NB4 (cell line): ENCODE data around the gene INPP5A.

ENCODE experiments used
- DNase-seq: peaks from one replicate; pipeline ENCODE4 v3.0.0; 2010; ENCODE audit warnings: low read depth
- H3K4me3 ChIP-seq: one replicate; pipeline ENCODE4 v1.5.1; 2011; ENCODE audit warnings: mild to moderate bottlenecking, low read depth, low read length, moderate library complexity
- CTCF ChIP-seq: IDR thresholded peaks from one replicate; pipeline ENCODE4 v1.5.1; 2012; ENCODE audit warnings: low read depth, low read length
- MYC ChIP-seq: IDR thresholded peaks from 2 replicates; pipeline ENCODE4 v1.6.1; 2011; ENCODE audit warnings: low read depth, low read length
- POLR2A ChIP-seq: IDR thresholded peaks from 2 replicates; pipeline ENCODE4 v1.6.1; 2011; ENCODE audit warnings: mild to moderate bottlenecking; ENCODE audit not compliant: insufficient read length; ENCODE audit errors: extremely low read depth
- TF ChIP-seq, protein P1 (sequence below): IDR thresholded peaks from 2 replicates; pipeline ENCODE4 v1.6.1; 2011; ENCODE audit warnings: low read depth, low read length

The INPP5A gene

DNA sequence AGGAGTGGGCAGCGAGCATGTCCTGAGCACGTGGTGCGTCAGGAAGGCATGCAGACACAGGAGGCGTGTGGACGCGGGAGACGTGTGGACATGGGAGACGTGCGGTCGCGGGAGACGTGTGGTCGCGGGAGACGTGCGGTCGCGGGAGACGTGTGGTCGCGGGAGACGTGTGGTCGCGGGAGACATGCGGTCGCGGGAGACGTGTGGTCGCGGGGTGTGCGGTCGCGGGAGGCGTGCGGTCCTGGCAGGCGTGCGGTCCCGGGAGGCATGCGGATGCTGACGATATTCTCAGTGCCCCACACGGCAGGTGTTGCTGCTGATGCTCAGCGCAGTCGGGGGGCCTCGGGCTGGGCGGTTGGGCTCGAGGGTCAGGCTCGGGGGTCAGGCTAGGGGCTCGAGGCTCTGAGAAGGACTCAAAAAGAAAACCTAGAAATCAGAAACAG, 154.1 kb downstream of the INPP5A start:
- TF ChIP-seq MYC, result no peak
- DNase-seq, result no peak
- H3K4me3 ChIP-seq, result no peak overlapping the region

GRCh38 chr10:132692311-132692710, 154.7 kb downstream of the INPP5A start:
- DNase-seq, result no peak
- H3K4me3 ChIP-seq, result no peak overlapping the region
- no peak for TF ChIP-seq CTCF
- TF ChIP-seq MYC, result no peak
- no peak for TF ChIP-seq POLR2A
- TF ChIP-seq, protein P1, sequence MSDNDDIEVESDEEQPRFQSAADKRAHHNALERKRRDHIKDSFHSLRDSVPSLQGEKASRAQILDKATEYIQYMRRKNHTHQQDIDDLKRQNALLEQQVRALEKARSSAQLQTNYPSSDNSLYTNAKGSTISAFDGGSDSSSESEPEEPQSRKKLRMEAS, result no peak

GRCh38 chr10:132693676-132694075, 156.1 kb downstream of the INPP5A start:
- TF ChIP-seq CTCF (no peak), MYC (no peak), POLR2A (no peak)
- TF ChIP-seq, protein P1, result no peak
- no peak overlapping the region for H3K4me3 ChIP-seq
- DNase-seq, result no peak

DNA sequence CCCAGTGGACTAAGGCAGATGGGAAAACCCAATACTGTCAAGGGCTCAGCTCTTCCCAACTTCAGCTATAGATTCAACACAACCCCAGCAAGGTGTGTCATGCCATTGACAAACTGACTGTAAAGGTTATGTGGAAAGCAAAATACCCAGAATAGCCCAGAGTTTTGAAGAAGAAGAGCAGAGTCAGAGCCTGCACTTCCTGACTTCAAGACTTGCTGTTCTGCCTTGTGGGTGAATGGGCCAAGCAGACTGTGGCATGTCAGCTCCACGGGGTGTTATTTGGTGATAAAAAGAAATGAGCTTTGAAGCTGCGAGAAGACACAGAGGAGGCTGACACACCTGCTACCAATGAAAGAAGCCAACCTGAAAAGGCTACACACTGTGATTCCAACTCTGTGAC, 158.6 kb downstream of the INPP5A start:
- TF ChIP-seq, protein P1, result no peak
- TF ChIP-seq MYC, result no peak
- TF ChIP-seq POLR2A, result no peak
- TF ChIP-seq CTCF, result no peak
- DNase-seq, result no peak
- H3K4me3 ChIP-seq, result no peak overlapping the region

DNA sequence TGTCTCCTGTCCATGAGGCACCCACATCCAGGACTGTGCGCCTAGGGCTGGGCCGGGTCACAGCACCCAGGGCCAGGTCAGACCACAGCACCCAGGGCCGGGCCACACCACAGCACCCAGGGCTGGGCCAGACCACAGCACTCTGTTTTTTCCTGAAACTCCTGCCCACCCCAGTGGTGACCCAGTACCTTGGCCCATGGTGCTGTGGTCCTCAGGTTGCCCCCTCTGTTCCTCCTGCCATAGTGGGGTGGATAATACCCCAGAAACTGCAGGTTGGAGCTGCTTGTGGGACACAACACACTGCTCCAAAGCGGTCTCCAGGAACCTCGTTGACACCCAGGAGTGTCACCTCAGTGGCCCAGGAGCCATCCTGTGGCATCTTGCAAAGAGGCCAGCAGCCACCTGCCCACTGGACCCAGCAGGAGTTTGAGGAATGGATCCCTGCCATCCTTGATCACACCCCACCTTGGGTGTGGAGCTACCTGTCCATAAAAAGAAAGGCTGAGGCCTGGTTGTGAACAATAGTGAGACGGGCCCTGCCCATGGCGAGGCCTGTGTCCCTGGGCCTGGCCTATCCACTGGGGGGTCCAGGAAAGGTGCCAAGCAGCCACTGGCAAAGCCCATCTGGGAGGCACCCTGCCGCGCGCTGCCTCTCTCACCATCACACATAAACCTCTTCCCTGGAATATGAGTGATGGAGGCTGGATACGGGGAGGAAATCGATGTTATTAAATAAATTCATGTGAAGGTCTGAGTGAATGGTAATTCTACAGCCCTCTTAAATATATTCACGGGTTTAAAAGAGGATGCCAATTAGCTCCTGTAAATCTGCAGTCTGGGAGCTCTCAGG, 159.4 kb downstream of the INPP5A start:
- DNase-seq, result no peak
- no peak overlapping the region for H3K4me3 ChIP-seq

More for the DNA sequence above, 159.4 kb downstream of the INPP5A start:
- TF ChIP-seq CTCF, result no peak
- TF ChIP-seq, protein P1, result no peak
- no peak for TF ChIP-seq MYC
- TF ChIP-seq POLR2A, result no peak
